ENCODE results near the gene GLI3.

Gene GLI3

DNA sequence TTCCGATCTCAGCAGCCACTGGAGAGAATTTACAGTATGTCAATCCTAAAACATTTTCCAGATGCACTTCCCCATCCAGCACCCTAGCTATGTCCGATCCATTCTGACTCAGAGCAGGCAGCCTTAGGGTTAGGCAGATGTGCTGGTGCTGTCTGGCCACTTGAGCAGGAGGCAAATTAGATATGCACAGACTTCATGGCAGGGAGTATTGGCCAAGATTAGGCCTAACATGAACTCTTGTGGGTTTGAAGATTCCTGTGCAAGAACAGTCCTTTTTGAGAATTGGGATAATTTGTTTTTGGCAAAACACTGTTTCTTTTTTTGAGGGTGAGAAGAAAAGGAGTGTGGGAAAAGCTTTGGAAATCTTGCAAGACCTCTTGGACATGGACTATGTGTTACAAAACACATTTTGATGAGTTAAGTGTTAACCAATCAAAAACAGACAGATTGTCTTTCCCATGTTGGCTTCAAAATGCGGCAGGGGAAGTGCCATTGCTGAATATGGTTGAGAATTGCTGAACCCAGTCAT lies 315.5 kb downstream of the GLI3 start:
- TF ChIP-seq, protein P1, sequence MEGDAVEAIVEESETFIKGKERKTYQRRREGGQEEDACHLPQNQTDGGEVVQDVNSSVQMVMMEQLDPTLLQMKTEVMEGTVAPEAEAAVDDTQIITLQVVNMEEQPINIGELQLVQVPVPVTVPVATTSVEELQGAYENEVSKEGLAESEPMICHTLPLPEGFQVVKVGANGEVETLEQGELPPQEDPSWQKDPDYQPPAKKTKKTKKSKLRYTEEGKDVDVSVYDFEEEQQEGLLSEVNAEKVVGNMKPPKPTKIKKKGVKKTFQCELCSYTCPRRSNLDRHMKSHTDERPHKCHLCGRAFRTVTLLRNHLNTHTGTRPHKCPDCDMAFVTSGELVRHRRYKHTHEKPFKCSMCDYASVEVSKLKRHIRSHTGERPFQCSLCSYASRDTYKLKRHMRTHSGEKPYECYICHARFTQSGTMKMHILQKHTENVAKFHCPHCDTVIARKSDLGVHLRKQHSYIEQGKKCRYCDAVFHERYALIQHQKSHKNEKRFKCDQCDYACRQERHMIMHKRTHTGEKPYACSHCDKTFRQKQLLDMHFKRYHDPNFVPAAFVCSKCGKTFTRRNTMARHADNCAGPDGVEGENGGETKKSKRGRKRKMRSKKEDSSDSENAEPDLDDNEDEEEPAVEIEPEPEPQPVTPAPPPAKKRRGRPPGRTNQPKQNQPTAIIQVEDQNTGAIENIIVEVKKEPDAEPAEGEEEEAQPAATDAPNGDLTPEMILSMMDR (IDR thresholded peaks at IDR 0.05; ENCODE audit: low read depth, low read length, missing control alignments) = no peak
- no peak for DNase-seq (ENCODE audit: low read depth)
- no peak overlapping the region for H3K4me3 ChIP-seq (ENCODE audit: low read depth, low read length)

DNA sequence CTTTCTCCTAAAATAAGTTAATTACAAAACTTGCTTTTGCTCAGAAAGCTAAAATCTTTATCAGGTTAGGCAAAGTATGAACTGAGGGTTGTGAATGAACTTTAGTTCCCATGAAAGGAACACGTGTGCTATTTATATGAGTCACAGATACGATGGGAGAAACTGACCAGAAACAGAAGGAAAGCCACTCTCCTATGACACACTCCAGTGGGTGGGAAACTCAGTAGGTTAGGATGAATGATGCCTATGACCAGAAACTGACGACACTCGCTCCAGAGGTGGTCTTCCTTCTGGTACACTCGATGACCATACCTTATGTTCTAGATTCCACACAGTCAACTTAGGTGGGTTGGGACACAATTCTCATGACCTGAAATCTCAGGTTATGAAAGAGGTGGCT lies 318.4 kb downstream of the GLI3 start:
- TF ChIP-seq, protein P1 (IDR thresholded peaks at IDR 0.05; ENCODE audit: low read depth, low read length, missing control alignments) = no peak
- H3K4me3 ChIP-seq (ENCODE audit: low read depth, low read length) = no peak overlapping the region
- DNase-seq (ENCODE audit: low read depth) = no peak

DNA sequence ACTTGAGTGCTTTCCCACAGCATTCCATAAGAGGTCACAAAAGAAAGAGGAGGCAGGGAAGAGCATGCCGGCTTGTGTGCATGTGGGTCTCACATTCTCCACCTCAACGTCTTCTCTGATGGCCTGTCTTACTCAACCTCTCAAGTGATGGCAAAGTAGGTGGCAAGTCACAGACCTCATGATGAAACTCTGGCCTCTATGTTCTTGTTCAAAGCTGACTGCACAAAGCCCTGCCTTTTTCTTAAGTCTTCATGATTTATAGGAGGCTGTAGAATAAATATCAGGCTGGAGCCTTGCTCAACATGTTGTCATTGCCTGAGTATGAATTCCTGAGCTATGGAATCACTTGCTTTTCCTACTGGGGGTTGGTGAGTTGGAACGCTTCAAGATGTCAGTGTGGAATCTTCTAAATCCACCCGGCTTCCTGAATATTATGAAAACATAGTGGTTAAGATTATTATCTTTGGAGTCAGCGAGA lies 320.5 kb downstream of the GLI3 start:
- H3K4me3 ChIP-seq (ENCODE audit: low read depth, low read length) = no peak overlapping the region
- no peak for DNase-seq (ENCODE audit: low read depth)
- TF ChIP-seq, protein P1 (IDR thresholded peaks at IDR 0.05; ENCODE audit: low read depth, low read length, missing control alignments) = no peak

DNA sequence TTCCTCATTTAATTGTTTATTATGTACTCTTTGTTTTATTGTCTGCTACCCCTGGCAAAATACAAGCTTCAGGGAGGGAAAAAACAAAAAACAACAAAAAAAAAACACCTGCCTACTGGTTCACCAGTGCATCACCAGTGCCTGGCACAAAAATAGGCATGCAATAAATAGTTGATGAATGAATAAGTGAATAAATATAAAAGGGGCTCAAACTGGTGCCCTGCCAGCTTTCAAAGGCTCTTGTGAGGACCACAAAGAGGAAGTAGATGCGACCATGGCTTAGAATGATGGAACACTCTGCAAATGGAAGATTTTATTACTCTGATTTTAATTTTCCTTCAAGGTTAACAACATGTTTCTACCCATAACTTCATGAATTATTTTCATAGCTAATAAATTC lies 321.1 kb downstream of the GLI3 start:
- no peak for DNase-seq (ENCODE audit: low read depth)
- no peak overlapping the region for H3K4me3 ChIP-seq (ENCODE audit: low read depth, low read length)
- TF ChIP-seq, protein P1 (IDR thresholded peaks at IDR 0.05; ENCODE audit: low read depth, low read length, missing control alignments) = no peak

DNA sequence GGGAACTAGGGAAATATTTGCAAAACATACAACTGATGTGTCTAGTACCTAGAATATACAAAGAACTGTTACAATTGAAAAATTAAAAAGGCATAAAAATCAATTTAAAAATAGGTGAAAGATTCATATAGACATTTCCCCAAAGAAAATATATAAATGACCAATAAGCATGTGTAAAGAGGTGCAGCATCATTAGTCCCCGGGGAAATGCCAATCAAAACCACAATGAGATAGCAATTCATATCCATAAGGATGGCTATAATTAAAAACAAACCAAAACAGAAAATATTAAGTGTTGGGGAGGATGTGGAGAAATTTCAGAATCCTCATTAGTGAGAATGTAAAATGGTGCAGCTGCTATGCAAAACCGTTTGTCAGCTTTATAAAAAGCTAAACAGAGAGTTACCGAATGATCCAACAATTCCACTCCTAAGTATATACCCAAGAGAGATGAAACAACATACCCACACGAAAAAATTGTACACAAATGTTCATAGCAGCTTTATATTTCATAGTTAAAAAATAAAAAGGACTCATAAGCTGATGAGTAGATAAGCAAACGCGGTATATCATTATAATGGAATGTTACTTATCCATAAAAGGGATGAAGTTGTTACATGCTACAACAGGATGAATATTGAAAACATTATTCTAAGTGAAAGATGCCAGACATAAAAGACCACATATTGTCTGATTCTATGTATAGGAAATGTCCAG lies 324.0 kb downstream of the GLI3 start:
- no peak overlapping the region for H3K4me3 ChIP-seq (ENCODE audit: low read depth, low read length)
- TF ChIP-seq, protein P1 (IDR thresholded peaks at IDR 0.05; ENCODE audit: low read depth, low read length, missing control alignments) = no peak
- no peak for DNase-seq (ENCODE audit: low read depth)

DNA sequence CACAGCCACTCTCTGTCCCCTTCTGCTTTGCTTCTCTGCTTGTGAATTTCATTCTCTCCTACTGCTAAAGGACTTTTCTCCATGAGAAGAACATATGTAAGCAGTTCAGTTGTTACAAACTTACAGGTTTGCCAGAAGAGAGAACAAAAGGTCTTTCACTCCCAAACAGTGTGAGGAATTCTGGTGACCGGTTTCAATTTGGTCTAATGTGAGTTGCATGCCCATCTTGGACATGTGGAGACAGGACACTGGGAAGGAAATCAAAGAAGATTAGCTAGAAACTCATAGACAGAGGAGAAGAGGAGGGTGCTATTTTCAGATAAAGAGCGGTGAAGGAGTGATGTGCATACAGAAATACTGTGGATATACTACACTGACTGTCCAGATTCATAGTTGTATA lies 324.6 kb downstream of the GLI3 start:
- DNase-seq (ENCODE audit: low read depth) = no peak
- no peak overlapping the region for H3K4me3 ChIP-seq (ENCODE audit: low read depth, low read length)
- TF ChIP-seq, protein P1 (IDR thresholded peaks at IDR 0.05; ENCODE audit: low read depth, low read length, missing control alignments) = no peak

DNA sequence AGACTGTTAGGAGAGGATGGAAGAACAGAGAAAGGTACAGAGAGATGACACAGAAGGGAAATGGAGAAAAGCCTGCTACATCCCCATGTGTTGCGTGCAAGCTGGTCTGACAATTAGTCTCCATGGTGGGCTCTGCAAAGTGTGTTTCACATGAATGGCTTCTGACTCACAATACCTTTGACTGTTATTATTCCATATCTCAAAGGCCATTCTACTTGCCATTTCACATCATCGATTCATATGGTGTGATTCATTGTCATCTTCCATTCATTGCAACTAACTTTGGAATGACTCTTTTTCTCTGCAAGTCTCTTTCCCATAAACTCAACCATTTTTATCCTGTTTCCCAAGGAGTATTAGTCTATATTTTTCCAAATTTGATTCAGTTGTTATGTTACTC lies 325.2 kb downstream of the GLI3 start:
- TF ChIP-seq, protein P1 (IDR thresholded peaks at IDR 0.05; ENCODE audit: low read depth, low read length, missing control alignments) = no peak
- DNase-seq (ENCODE audit: low read depth) = no peak
- no peak overlapping the region for H3K4me3 ChIP-seq (ENCODE audit: low read depth, low read length)

Data from GM12864 (cell line).